ENCODE data around the gene SHISA6. TPM values are rescaled to one million over a fixed set of nuclear protein-coding genes. Genes with fewer than 3 reads are reported as not detected.
"Not testable (repeated sequence)": the region's sequence is repeated elsewhere in the genome, so short reads cannot be mapped to it uniquely, and the experiment has no call there.

The SHISA6 gene
- total RNA-seq, 2 experiments from 2014 or later = not detected

DNA sequence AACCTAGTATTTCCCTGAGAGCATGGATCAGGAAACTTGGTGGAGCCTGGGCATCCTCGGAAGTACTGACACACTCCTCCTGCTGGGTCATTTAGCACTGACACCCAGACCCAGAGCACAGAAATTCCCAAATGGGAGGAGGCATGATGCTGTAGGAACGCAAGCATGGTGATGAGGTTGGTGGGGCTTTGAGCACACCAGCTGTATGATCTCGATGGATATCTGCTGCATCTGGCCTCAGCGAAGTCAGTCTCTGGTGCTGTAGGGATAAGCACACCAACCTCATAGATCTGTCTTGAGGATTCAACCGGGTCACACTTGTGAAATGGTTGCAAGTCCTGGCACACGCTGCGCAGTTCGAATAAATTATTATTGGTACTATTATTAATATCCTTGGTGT lies 52.5 kb downstream of the SHISA6 start:
- ATAC-seq = no peak

DNA sequence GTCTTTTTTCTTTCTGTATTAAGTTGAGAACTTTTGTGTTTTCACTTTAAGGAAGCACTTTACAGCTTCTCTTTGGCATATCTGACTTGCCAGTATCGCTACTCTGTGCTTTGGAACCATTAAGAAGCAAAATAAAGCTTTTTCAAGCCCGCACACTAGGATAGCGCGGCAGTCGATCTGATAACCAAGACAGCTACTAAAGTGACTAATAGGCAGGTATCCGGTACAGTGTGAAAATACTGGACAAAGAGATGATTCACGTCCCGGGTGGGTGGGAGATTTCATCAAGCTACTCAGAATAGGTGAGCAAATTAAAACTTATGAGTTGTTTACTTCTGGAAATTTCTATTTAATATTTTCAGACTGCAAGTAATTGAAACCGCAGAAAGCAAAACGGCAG lies 53.8 kb downstream of the SHISA6 start:
- no peak for ATAC-seq
- Mint-ChIP-seq H3K27me3 (ENCODE audit: low read depth) (no peaks in the 10 kb centered on the region), H3K36me3 (ENCODE audit: low read depth) (no peaks in the 10 kb centered on the region), H3K9me3 (ENCODE audit: insufficient read depth) (no peaks in the 10 kb centered on the region), H3K27ac (no peak overlapping the region), H3K4me1 (ENCODE audit: low read depth) (no peaks in the 10 kb centered on the region), H3K4me3 (no peak overlapping the region)
- CTCF ChIA-PET = interaction anchor here (0.6 to 1.4 kb wide), 2 partner anchors 19 to 419 kb away, joined by 3 read pairs; no protein-coding TSS in a partner anchor
- DNase-seq = no peak
- POLR2A ChIA-PET = no interaction called here

More for the DNA sequence above, 52.5 kb downstream of the SHISA6 start:
- DNase-seq = no peak
- ChIA-PET POLR2A (no interaction called here), CTCF (no interaction called here)
- H3K9me3 Mint-ChIP-seq (ENCODE audit: insufficient read depth) = no peaks in the 10 kb centered on the region
- H3K36me3 Mint-ChIP-seq (ENCODE audit: low read depth) = no peaks in the 10 kb centered on the region
- no peak overlapping the region for H3K4me3 Mint-ChIP-seq
- no peaks in the 10 kb centered on the region for H3K27me3 Mint-ChIP-seq (ENCODE audit: low read depth)
- no peak overlapping the region for H3K27ac Mint-ChIP-seq
- no peaks in the 10 kb centered on the region for H3K4me1 Mint-ChIP-seq (ENCODE audit: low read depth)

DNA sequence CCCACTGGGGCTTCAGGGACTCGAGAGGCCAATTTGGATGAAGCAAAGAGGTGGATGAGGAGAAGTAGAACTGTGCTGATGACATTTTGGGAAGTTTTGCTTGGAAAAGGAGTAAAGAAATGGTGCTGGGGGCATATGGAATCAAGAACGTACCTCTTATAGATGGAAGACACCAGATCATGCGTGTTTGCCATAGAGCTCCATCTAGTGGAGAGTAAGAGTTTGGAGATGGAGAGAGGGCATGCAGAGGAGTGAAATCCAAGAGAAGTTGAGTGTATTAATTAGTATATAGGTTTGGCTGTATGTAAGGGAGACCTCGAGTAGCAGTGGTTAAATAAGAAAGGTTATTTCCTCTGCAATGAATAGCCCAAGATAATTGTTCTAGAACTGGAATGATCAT lies 56.0 kb downstream of the SHISA6 start:
- H3K4me3 Mint-ChIP-seq = no peak overlapping the region
- H3K9me3 Mint-ChIP-seq (ENCODE audit: insufficient read depth) = no peaks in the 10 kb centered on the region
- CTCF ChIA-PET = interaction anchor here (0.8 to 1.0 kb wide), 2 partner anchors 420 to 422 kb away, joined by 4 to 5 read pairs; no protein-coding TSS in a partner anchor
- H3K4me1 Mint-ChIP-seq (ENCODE audit: low read depth) = no peaks in the 10 kb centered on the region
- H3K36me3 Mint-ChIP-seq (ENCODE audit: low read depth) = no peaks in the 10 kb centered on the region
- no peaks in the 10 kb centered on the region for H3K27me3 Mint-ChIP-seq (ENCODE audit: low read depth)
- H3K27ac Mint-ChIP-seq = no peak overlapping the region
- POLR2A ChIA-PET = no interaction called here
- no peak for DNase-seq
- no peak for ATAC-seq

DNA sequence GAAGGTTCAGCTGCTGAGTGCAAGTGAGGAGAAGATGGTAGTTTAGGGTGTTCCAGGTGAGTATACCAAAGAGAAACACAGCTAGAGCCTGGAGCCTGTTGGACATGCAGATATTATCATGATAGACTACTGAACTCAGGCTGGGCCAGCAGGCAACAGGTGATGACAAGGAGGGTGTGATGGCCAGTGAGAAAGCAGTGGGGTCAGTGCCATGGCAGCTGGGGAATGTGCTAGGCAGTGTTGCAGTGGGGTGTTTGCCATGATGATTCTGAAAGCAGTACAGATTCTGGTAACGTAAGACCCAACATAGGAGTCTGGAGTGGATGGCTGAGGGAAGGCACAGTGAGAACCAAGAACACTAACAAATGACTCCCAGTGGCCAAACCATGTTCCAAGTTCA lies 57.4 kb downstream of the SHISA6 start:
- Mint-ChIP-seq H3K27me3 (ENCODE audit: low read depth) (no peaks in the 10 kb centered on the region), H3K4me1 (ENCODE audit: low read depth) (no peaks in the 10 kb centered on the region), H3K36me3 (ENCODE audit: low read depth) (no peaks in the 10 kb centered on the region), H3K9me3 (ENCODE audit: insufficient read depth) (no peaks in the 10 kb centered on the region), H3K27ac (no peak overlapping the region), H3K4me3 (no peak overlapping the region)
- no peak for DNase-seq
- CTCF ChIA-PET = interaction anchor here (1.3 kb wide), 1 partner anchor 423 kb away, joined by 4 read pairs; no protein-coding TSS in a partner anchor
- POLR2A ChIA-PET = no interaction called here
- ATAC-seq = no peak

DNA sequence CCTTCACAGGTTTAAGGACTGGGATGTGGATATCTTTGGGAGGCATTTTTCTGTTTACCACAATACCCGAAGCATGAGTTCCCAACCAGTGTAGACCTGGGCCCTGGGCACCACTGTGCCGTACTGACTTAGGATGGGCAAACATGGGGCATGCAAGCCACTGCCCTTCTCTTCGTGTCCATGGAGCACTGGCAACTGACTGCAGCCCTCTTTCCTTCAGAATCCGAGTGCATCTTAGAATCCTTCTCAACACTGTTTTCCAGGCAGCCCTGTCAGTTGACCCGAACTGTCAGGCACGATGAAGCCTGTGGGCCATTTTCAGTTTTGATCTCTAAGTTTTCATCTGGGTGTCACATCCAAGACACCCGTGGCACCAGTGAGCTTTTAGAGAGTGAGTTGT lies 59.2 kb downstream of the SHISA6 start:
- no peaks in the 10 kb centered on the region for H3K9me3 Mint-ChIP-seq (ENCODE audit: insufficient read depth)
- ATAC-seq (no peak), DNase-seq (no peak)
- no peaks in the 10 kb centered on the region for H3K4me1 Mint-ChIP-seq (ENCODE audit: low read depth)
- CTCF ChIA-PET = no interaction called here
- POLR2A ChIA-PET = no interaction called here
- no peak overlapping the region for H3K27ac Mint-ChIP-seq
- H3K27me3 Mint-ChIP-seq (ENCODE audit: low read depth) = no peaks in the 10 kb centered on the region
- H3K36me3 Mint-ChIP-seq (ENCODE audit: low read depth) = no peaks in the 10 kb centered on the region
- no peak overlapping the region for H3K4me3 Mint-ChIP-seq

DNA sequence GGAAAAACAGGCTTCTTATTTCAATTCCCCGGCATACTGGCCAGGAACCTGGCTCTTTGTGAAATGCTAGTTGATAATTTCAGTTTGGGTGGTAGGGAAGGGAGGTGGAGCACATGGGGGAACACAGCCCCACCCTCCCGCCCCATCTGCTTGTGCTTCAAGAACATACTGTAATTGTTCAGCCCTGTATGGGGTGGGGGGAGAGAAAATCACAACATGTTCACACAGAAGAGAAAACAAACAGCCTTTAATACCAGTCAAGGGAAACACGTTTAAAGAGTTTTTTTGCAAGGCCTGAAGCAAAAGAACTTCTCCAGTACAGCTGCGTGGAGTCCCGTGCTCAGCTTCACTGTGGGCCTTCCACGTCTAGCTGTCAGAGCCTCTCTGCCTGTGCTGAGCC lies 59.7 kb downstream of the SHISA6 start:
- Mint-ChIP-seq H3K36me3 (ENCODE audit: low read depth) (no peaks in the 10 kb centered on the region), H3K4me1 (ENCODE audit: low read depth) (no peaks in the 10 kb centered on the region), H3K27ac (no peak overlapping the region), H3K4me3 (no peak overlapping the region), H3K27me3 (ENCODE audit: low read depth) (no peaks in the 10 kb centered on the region), H3K9me3 (ENCODE audit: insufficient read depth) (no peaks in the 10 kb centered on the region)
- ChIA-PET POLR2A (no interaction called here), CTCF (no interaction called here)
- no peak for ATAC-seq
- DNase-seq = no peak

DNA sequence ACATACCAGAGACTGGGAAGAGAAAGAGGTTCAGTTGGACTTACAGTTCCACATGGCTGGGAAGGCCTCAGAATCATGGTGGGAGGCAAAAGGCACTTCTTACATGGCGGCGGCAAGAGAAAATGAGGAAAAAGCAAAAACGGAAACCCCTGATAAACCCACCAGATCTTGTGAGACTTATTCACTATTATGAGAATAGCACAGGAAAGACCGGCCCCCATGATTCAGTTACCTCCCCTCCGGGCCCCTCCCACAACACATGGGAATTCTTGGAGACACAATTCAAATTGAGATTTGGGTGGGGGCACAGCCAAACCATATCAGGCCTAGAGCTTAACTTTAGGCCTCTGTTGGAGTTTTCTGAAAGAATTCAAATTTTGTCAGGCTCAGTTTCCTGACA lies 60.9 kb downstream of the SHISA6 start:
- H3K9me3 Mint-ChIP-seq (ENCODE audit: insufficient read depth); ATAC-seq; H3K4me3 Mint-ChIP-seq; H3K4me1 Mint-ChIP-seq (ENCODE audit: low read depth); POLR2A ChIA-PET; DNase-seq; CTCF ChIA-PET; H3K27me3 Mint-ChIP-seq (ENCODE audit: low read depth); H3K27ac Mint-ChIP-seq; H3K36me3 Mint-ChIP-seq (ENCODE audit: low read depth): not testable (repeated sequence)

DNA sequence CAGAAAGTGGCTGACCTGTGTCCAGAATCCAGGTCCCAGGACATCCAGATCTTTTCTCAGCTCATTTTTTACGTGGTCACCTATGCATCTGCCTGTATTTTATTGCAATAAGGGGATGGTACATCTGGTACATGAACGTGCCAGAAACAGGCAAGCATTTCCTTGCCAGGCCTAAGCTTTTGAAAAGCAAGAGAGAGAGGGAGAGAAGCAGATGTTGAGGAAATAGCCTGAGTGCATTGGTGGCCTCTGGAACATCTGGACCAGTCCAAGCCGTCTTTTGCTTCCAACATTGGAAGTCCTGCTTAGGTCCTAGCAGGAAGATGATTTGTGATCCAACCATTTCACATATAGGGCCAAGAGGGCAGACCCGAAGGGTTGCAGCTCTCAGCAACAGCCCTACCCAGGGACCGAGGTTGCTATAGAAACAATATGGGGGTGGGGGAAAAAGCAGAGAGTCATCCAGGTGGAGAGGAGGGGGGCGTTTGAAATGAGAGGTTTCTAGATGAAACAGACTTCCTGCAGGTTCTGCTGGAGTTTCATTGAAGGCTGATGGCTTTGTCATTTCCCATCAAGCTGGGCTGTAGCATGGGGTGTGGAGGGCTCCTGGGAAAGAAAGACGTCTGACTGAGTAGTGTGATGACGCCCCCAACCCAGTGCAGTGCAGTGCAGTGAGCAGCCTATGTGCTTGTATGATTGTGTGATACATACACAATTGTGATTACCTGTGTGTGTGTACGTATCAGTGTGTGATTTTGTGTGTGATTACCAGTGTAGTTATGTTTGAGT lies 61.6 kb downstream of the SHISA6 start:
- POLR2A ChIA-PET = no interaction called here

DNA sequence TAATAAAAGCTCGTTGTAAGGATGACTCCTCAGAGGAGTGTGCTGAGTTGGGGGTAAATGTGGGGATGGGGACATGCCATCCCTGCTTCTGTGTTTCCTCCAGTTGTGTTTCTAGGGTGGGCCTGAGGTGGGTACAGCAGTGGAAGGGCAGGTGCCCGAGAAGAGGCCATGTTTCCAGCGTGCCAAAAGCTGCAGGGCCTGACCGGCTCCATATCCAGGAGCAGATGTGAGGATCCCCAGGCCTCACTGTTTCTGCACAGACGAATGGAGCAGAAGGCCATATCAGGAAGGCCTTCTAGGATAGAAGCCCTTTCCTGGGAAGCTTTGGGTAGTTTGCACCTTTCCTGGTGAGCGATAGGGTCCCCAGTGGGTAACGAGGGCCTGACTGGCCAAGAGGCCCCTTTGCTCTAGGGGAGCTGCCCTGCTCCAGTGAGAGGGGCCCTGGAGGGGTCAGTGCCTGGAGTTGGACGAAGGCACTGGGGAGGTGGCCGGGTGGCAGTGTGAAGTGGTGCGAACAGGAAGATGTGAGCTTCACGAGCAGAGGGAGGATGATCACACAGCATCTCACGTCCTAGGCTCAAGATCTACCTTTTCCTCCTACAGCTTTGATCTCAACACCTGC lies 62.9 kb downstream of the SHISA6 start:
- Mint-ChIP-seq H3K36me3 (ENCODE audit: low read depth) (no peaks in the 10 kb centered on the region), H3K4me3 (no peak overlapping the region), H3K27ac (no peak overlapping the region), H3K27me3 (ENCODE audit: low read depth) (no peaks in the 10 kb centered on the region), H3K9me3 (ENCODE audit: insufficient read depth) (no peaks in the 10 kb centered on the region), H3K4me1 (ENCODE audit: low read depth) (no peaks in the 10 kb centered on the region)
- ChIA-PET CTCF (no interaction called here), POLR2A (no interaction called here)
- ATAC-seq = no peak
- no peak for DNase-seq

More for the DNA sequence above, 61.6 kb downstream of the SHISA6 start:
- no peak overlapping the region for H3K4me3 Mint-ChIP-seq
- H3K36me3 Mint-ChIP-seq (ENCODE audit: low read depth) = no peaks in the 10 kb centered on the region
- H3K27me3 Mint-ChIP-seq (ENCODE audit: low read depth) = no peaks in the 10 kb centered on the region
- no peaks in the 10 kb centered on the region for H3K4me1 Mint-ChIP-seq (ENCODE audit: low read depth)
- no peaks in the 10 kb centered on the region for H3K9me3 Mint-ChIP-seq (ENCODE audit: insufficient read depth)
- ATAC-seq (no peak), DNase-seq (no peak)
- CTCF ChIA-PET = no interaction called here
- H3K27ac Mint-ChIP-seq = no peak overlapping the region

DNA sequence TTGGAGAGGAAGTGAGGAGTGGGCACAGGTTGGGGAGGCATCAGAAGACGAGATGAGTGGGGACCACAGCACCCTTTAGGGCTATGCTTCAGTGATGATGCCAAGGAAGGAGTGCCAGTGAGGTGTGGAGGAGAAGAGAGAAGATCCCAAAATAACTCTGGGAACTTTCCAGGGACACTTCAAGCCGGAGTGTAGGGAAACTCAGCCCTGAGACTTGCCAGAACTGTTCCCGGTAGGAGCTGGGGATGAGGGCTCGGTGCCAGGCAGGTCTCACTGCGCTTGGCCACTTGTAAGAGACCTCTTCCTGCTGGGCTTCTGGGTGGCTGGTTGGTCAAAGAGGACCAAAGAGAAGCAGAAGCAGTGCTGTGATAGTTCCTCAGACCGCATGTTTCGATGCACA lies 63.6 kb downstream of the SHISA6 start:
- POLR2A ChIA-PET = no interaction called here

DNA sequence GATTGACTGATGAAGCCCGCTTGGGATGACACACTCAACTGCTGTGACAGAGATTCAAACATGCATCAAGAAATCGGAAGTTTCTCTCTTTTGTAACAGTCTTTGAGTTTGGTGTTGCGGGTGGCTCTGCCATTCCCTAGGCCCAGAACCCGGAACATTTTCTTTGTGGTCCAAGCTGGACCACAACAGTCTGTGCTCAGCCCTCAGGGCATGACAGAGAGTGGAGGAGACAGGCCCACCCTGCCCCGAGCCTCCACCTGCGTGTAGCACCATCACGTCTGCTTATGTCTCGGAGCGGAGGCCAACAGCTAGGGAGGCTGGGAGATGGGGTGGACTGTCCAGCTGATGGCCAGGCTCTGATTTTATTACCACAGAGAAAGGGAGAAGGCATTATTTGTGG lies 64.5 kb downstream of the SHISA6 start:
- ChIA-PET CTCF (no interaction called here), POLR2A (no interaction called here)
- Mint-ChIP-seq H3K36me3 (ENCODE audit: low read depth) (no peaks in the 10 kb centered on the region), H3K9me3 (ENCODE audit: insufficient read depth) (no peaks in the 10 kb centered on the region), H3K4me1 (ENCODE audit: low read depth) (no peaks in the 10 kb centered on the region), H3K27me3 (ENCODE audit: low read depth) (no peaks in the 10 kb centered on the region), H3K27ac (no peak overlapping the region), H3K4me3 (no peak overlapping the region)
- no peak for ATAC-seq
- no peak for DNase-seq

More for the DNA sequence above, 63.6 kb downstream of the SHISA6 start:
- H3K4me3 Mint-ChIP-seq = no peak overlapping the region
- DNase-seq (no peak), ATAC-seq (no peak)
- no peaks in the 10 kb centered on the region for H3K4me1 Mint-ChIP-seq (ENCODE audit: low read depth)
- H3K27me3 Mint-ChIP-seq (ENCODE audit: low read depth) = no peaks in the 10 kb centered on the region
- H3K36me3 Mint-ChIP-seq (ENCODE audit: low read depth) = no peaks in the 10 kb centered on the region
- no peaks in the 10 kb centered on the region for H3K9me3 Mint-ChIP-seq (ENCODE audit: insufficient read depth)
- H3K27ac Mint-ChIP-seq = no peak overlapping the region
- CTCF ChIA-PET = no interaction called here

DNA sequence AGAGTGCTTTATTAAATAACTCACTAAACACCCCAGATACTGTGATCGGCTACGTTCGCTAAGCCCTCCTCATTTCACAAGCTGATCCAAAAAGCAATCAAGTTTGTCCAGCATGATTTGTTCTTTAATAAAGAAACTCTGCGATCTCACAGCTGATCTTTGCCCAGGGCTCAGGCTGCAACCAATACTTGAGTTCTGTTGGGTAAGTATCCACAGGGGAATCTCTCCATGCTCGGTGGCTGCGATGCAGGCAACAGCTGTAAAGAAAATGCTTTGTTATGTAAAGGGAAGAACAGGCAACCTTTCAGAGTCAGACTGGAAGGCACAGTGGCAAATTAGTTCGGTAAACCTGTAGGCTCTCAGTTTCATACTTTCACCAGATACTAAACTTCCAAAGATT lies 67.5 kb downstream of the SHISA6 start:
- no peaks in the 10 kb centered on the region for H3K36me3 Mint-ChIP-seq (ENCODE audit: low read depth)
- no peaks in the 10 kb centered on the region for H3K9me3 Mint-ChIP-seq (ENCODE audit: insufficient read depth)
- H3K4me3 Mint-ChIP-seq = no peak overlapping the region
- POLR2A ChIA-PET = no interaction called here
- no peaks in the 10 kb centered on the region for H3K27me3 Mint-ChIP-seq (ENCODE audit: low read depth)
- no peaks in the 10 kb centered on the region for H3K4me1 Mint-ChIP-seq (ENCODE audit: low read depth)
- no peak overlapping the region for H3K27ac Mint-ChIP-seq
- no peak for ATAC-seq
- DNase-seq = no peak
- CTCF ChIA-PET = no interaction called here

DNA sequence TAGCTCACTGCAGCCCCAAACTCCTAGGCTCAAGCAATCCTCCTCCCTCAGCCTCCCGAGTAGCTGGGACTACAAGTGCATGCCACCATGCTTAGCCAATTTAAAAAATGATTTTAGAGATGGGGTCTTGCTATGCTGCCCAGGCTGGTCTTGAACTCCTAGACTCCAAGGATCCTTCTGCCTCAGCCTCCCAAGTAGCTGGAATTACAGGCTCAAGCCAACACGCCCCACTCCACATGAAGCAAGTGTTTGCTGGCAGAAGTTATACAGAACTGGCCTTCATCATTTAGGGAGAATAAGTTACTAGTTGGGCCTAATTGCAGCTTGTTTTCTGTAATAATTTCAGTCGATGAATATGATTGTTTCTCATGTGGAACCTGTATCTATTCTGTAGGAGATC lies 68.0 kb downstream of the SHISA6 start:
- no peak for DNase-seq
- CTCF ChIA-PET = no interaction called here
- no peaks in the 10 kb centered on the region for H3K27me3 Mint-ChIP-seq (ENCODE audit: low read depth)

More for the DNA sequence above, 68.0 kb downstream of the SHISA6 start:
- ATAC-seq = no peak
- Mint-ChIP-seq H3K4me3 (no peak overlapping the region), H3K36me3 (ENCODE audit: low read depth) (no peaks in the 10 kb centered on the region), H3K4me1 (ENCODE audit: low read depth) (no peaks in the 10 kb centered on the region), H3K27ac (no peak overlapping the region), H3K9me3 (ENCODE audit: insufficient read depth) (no peaks in the 10 kb centered on the region)
- POLR2A ChIA-PET = no interaction called here
